ENCODE measurements around the gene TNFRSF18. TPM values are rescaled to one million over a fixed set of nuclear protein-coding genes. Genes with fewer than 3 reads are reported as not detected.
A peak's percentile ranks its signal among the peaks of the same experiment; 100 is the strongest.

Gene TNFRSF18
- total and polyA plus RNA-seq, 7 donors: 0.04 to 0.76 (median 0.20) TPM; not detected in 3

- Histone ChIP-seq H3K27me3 (ENCODE audit: insufficient read depth in 3 of 3, low read length in 2 of 3) (peaks cover 0 to 81% (median 18%) of the 10 kb centered on the region in 3 donors), H3K9me3 (no peaks in the 10 kb centered on the region), H3K27ac (no peak within 1 kb of the TSS), H3K36me3 (ENCODE audit: insufficient read depth in 1 of 2, low read depth in 1 of 2) (no peaks in the 10 kb centered on the region), H3K4me3 (no peak within 1 kb of the TSS), H3K4me1 (no peaks in the 10 kb centered on the region)
- 10 to 37% (median 17%) methylated on average over 28 to 35 of the region's 35 CpGs for WGBS, 3 donors
- no peak for TF ChIP-seq CTCF (IDR thresholded peaks at IDR 0.05)
- ATAC-seq (peak in 1 of 4 donors; percentile 14), DNase-seq (peak; percentile 12 to 53)
- intact Hi-C loops (cut with DNase I): no loop called here
Measured at GRCh38 chr1:1173793-1174415, 32.5 kb downstream of the TNFRSF18 start, which contains the start of gene TTLL10. Gene TTLL10 (plus strand): TSS chr1:1173880. CDS start chr1:1179216, 5,336 bp downstream.

- Histone ChIP-seq H3K27me3 (ENCODE audit: insufficient read depth in 3 of 3, low read length in 2 of 3) (peaks cover 0 to 87% (median 18%) of the 10 kb centered on the region in 3 donors), H3K9me3 (no peaks in the 10 kb centered on the region), H3K36me3 (ENCODE audit: insufficient read depth in 1 of 2, low read depth in 1 of 2) (no peaks in the 10 kb centered on the region), H3K27ac (no peak overlapping the region), H3K4me1 (no peaks in the 10 kb centered on the region), H3K4me3 (no peak overlapping the region)
- no peak for TF ChIP-seq CTCF (IDR thresholded peaks at IDR 0.05)
- intact Hi-C loops (cut with DNase I): no loop called here
- ATAC-seq: no peak
- 37 to 51% (median 42%) methylated on average over 30 to 32 of the region's 32 CpGs for WGBS, 3 donors
- DNase-seq: peak in 1 of 2 donors; percentile 7
Measured at GRCh38 chr1:1173061-1173792, 33.2 kb downstream of the TNFRSF18 start.

- DNase-seq: peak; percentile 10 to 37
- peaks cover 0 to 86% (median 16%) of the 10 kb centered on the region in 3 donors for H3K27me3 ChIP-seq (ENCODE audit: insufficient read depth in 3 of 3, low read length in 2 of 3)
Measured at GRCh38 chr1:1171546-1172340, 34.6 kb downstream of the TNFRSF18 start.

GRCh38 chr1:1171161-1171545 lies 35.2 kb downstream of the TNFRSF18 start:
- peaks cover 0 to 80% (median 16%) of the 10 kb centered on the region in 3 donors for H3K27me3 ChIP-seq (ENCODE audit: insufficient read depth in 3 of 3, low read length in 2 of 3)
- ATAC-seq (no peak), DNase-seq (peak; percentile 9 to 41)
- H3K36me3 ChIP-seq (ENCODE audit: insufficient read depth in 1 of 2, low read depth in 1 of 2): no peaks in the 10 kb centered on the region
- intact Hi-C loops (cut with DNase I): no loop called here
- 72 to 73% (median 72%) methylated on average over 12 of the region's 12 CpGs for WGBS, 3 donors
- no peak for TF ChIP-seq CTCF (IDR thresholded peaks at IDR 0.05)
- no peaks in the 10 kb centered on the region for H3K9me3 ChIP-seq
- no peak overlapping the region for H3K27ac ChIP-seq
- H3K4me1 ChIP-seq: peaks cover 1% of the 10 kb centered on the region
- H3K4me3 ChIP-seq: no peak overlapping the region

More at GRCh38 chr1:1171546-1172340, 34.6 kb downstream of the TNFRSF18 start:
- intact Hi-C loops (cut with DNase I): no loop called here
- Histone ChIP-seq H3K36me3 (ENCODE audit: insufficient read depth in 1 of 2, low read depth in 1 of 2) (no peaks in the 10 kb centered on the region), H3K4me3 (no peak overlapping the region), H3K9me3 (no peaks in the 10 kb centered on the region), H3K27ac (no peak overlapping the region), H3K4me1 (no peaks in the 10 kb centered on the region)
- no peak for TF ChIP-seq CTCF (IDR thresholded peaks at IDR 0.05)
- WGBS, 3 donors: 72 to 80% (median 77%) methylated on average over 28 to 33 of the region's 33 CpGs
- no peak for ATAC-seq

All from psoas muscle (tissue), 8 donors.